Thoracic aorta (tissue), 2 donors: ENCODE data around the gene PTTG1. TPM values are rescaled to one million over a fixed set of nuclear protein-coding genes. Genes with fewer than 3 reads are reported as not detected.

Source experiments
- ATAC-seq: fragments of 150-250 bp; one replicate; pipeline ENCODE4 v1.8.0; 2017; ENCODE audit warnings: low read depth; ENCODE audit not compliant: insufficient number of reproducible peaks, low FRiP score
- DNase-seq: peaks from one replicate; pipeline ENCODE4 v3.0.0-alpha.2; 2020; ENCODE audit warnings: low spot score
- H3K27ac ChIP-seq, 2 donors: fragments of 200-600 bp; sonication (generic); 1 replicate in 1 of 2; 2 replicates in 1 of 2; pipeline ENCODE4 v1.5.1; 2016; ENCODE audit warnings: mild to moderate bottlenecking in 2 of 2, moderate library complexity in 2 of 2
- H3K27me3 ChIP-seq: fragments of 200-600 bp; sonication (generic); replicated peaks from 2 replicates; pipeline ENCODE4 v1.6.0; 2016; ENCODE audit warnings: mild to moderate bottlenecking; ENCODE audit not compliant: insufficient read depth
- H3K36me3 ChIP-seq: fragments of 200-600 bp; sonication (generic); one replicate; pipeline ENCODE4 v1.5.1; 2016
- H3K4me1 ChIP-seq, 2 donors: fragments of 200-600 bp; sonication (generic); 1 replicate in 1 of 2; 2 replicates in 1 of 2; pipeline versions ENCODE4 v1.5.1 to v1.6.0; 2016; ENCODE audit warnings: low read depth in 2 of 2, mild to moderate bottlenecking in 1 of 2; ENCODE audit not compliant: control insufficient read depth in 1 of 2
- H3K4me3 ChIP-seq: fragments of 200-600 bp; sonication (generic); 2 replicates; pipeline ENCODE4 v1.5.1; 2016; ENCODE audit warnings: mild to moderate bottlenecking
- H3K9me3 ChIP-seq: fragments of 200-600 bp; sonication (generic); 2 replicates; pipeline ENCODE4 v1.5.1; 2016
- total RNA-seq, 2 donors: library from RNA; depleted of rRNA; stranded (reverse); fragments of >200 nt; gene quantifications; one replicate each; pipeline versions ENCODE4 v1.1.0 to v1.2.3, GENCODE V29; 2016
- TF ChIP-seq, protein P1 (sequence below): fragments of 200-600 bp; sonication (generic); IDR thresholded peaks from one replicate; pipeline ENCODE4 v1.5.1; 2019; ENCODE audit warnings: antibody characterized with exemption

PTTG1 gene
- total RNA-seq, 2 donors from 2014 or later: 2.2 TPM; not detected in 1

DNA sequence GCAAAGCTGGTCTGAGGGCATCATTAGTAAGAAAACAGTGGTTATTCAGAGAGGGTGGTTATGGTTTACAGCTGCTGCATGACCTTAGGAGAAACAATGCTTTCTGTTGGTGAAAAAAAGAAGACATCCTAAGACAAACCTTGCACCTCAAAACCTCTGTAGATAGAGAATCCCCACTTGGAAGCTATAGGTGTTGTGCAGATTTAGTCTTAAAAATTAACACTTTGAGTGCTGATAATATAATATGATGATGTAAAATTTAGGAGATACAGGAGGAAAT, 1.4 kb upstream of the PTTG1 start:
- TF ChIP-seq, protein P1, sequence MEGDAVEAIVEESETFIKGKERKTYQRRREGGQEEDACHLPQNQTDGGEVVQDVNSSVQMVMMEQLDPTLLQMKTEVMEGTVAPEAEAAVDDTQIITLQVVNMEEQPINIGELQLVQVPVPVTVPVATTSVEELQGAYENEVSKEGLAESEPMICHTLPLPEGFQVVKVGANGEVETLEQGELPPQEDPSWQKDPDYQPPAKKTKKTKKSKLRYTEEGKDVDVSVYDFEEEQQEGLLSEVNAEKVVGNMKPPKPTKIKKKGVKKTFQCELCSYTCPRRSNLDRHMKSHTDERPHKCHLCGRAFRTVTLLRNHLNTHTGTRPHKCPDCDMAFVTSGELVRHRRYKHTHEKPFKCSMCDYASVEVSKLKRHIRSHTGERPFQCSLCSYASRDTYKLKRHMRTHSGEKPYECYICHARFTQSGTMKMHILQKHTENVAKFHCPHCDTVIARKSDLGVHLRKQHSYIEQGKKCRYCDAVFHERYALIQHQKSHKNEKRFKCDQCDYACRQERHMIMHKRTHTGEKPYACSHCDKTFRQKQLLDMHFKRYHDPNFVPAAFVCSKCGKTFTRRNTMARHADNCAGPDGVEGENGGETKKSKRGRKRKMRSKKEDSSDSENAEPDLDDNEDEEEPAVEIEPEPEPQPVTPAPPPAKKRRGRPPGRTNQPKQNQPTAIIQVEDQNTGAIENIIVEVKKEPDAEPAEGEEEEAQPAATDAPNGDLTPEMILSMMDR: no peak
- H3K36me3 ChIP-seq: no peaks in the 10 kb centered on the region
- H3K4me3 ChIP-seq: no peak overlapping the region
- no peaks in the 10 kb centered on the region for H3K27me3 ChIP-seq
- ATAC-seq: no peak
- no peaks in the 10 kb centered on the region for H3K9me3 ChIP-seq
- H3K27ac ChIP-seq: peak overlapping the region in 1 of 2 donors; percentile 83
- DNase-seq: no peak
- H3K4me1 ChIP-seq: peaks cover 27 to 35% of the 10 kb centered on the region in 2 donors

DNA sequence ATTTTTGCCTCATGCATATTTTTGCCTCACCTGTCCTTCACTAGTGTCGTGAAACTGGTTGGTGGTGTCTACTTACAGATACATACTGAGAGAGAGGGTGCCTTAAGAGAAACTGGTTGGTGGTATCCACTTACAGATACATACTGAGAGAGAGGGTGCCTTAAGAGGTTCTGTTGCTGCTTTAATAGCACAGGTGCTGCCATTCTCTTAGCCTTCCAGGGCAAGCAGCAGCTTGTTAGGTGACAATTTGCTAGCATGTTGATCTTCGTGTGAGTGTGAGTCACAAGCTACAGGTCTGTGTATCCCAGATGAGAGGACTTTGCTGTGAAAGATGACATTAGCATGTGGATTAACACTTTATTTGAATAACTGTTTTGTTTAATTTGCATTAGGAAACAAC, 1.4 kb downstream of the PTTG1 start:
- no peaks in the 10 kb centered on the region for H3K27me3 ChIP-seq
- H3K9me3 ChIP-seq: no peaks in the 10 kb centered on the region
- TF ChIP-seq, protein P1: no peak
- no peak for ATAC-seq
- no peak overlapping the region for H3K4me3 ChIP-seq
- H3K27ac ChIP-seq: no peak overlapping the region
- H3K4me1 ChIP-seq: peaks cover 10 to 16% of the 10 kb centered on the region in 2 donors
- no peak for DNase-seq
- no peaks in the 10 kb centered on the region for H3K36me3 ChIP-seq

DNA sequence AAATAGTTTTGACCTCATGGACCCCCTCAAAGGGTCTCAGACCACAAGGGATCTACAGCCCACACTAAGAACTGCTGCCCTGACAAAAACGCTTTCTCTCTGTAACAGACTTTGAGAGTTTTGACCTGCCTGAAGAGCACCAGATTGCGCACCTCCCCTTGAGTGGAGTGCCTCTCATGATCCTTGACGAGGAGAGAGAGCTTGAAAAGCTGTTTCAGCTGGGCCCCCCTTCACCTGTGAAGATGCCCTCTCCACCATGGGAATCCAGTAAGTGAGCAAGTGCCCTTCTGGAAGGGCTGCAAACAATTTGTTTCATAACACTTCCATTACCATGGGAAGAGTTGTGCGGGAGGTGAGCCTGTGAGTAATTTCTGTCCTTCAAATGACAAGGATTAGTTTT, 6.0 kb downstream of the PTTG1 start:
- TF ChIP-seq, protein P1: no peak
- H3K4me3 ChIP-seq: no peak overlapping the region
- no peak for DNase-seq
- no peaks in the 10 kb centered on the region for H3K36me3 ChIP-seq
- no peak overlapping the region for H3K27ac ChIP-seq
- ATAC-seq: no peak
- H3K9me3 ChIP-seq: no peaks in the 10 kb centered on the region
- no peaks in the 10 kb centered on the region for H3K27me3 ChIP-seq
- H3K4me1 ChIP-seq: no peaks in the 10 kb centered on the region

DNA sequence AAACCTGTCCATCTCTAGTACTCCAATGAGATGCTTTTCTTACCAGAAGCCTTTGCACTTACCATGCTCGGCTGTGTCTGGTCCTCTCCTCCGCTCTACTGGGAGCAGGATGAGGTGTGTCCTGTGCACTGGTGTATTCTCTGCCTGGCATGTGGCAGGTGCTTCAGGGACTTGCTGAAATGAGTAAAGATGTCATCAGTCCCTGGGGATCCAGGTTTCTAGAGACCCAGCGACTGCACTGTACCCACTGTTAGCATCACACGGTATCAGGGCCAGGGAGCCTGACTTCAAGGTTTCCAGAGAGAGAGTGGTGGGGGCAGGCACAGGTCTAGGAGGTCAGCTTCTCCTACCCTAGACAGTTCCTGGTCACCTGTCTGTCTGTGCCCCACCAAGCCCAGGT, 10.5 kb downstream of the PTTG1 start:
- ATAC-seq: no peak
- Histone ChIP-seq H3K4me3 (no peak overlapping the region), H3K4me1 (no peaks in the 10 kb centered on the region), H3K36me3 (no peaks in the 10 kb centered on the region), H3K9me3 (no peaks in the 10 kb centered on the region), H3K27ac (no peak overlapping the region), H3K27me3 (no peaks in the 10 kb centered on the region)
- DNase-seq: no peak
- TF ChIP-seq, protein P1: no peak

DNA sequence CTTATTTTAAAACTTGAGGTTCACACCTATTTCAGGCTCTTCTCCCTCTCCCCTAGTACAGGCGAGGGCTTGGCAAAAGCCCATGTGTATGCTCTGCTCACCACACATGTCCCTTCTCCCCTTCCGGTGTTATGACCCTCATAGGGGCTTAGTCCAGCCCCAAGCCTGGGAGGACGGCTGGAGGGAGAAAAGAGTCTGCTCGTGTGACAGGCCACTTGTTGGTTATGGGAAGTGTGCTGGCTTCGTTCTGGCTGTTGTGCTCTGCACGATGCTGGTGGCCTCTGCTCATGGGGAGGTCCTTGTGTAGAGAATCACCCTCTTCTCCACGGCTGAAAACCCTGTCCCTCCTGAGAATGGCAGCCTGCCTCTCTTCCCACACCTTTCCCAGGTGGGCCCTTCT, 11.1 kb downstream of the PTTG1 start:
- H3K9me3 ChIP-seq: no peaks in the 10 kb centered on the region
- H3K27ac ChIP-seq: no peak overlapping the region
- DNase-seq (no peak), ATAC-seq (no peak)
- no peaks in the 10 kb centered on the region for H3K36me3 ChIP-seq
- H3K4me1 ChIP-seq: no peaks in the 10 kb centered on the region
- H3K27me3 ChIP-seq: no peaks in the 10 kb centered on the region
- H3K4me3 ChIP-seq: no peak overlapping the region
- TF ChIP-seq, protein P1: no peak
